Heart left ventricle (tissue), 16 donors: ENCODE measurements around the gene RTL9. TPM values are rescaled to one million over a fixed set of nuclear protein-coding genes. Genes with fewer than 3 reads are reported as not detected.

ENCODE experiments used
- ATAC-seq, 4 donors: fragments of 200-7000 bp; cut with Tn5 transposase; one replicate each; pipeline ENCODE4 v1.9.1; 2020 to 2022; ENCODE audit warnings: moderate library complexity in 4 of 4, mild to moderate bottlenecking in 3 of 4, moderate number of reproducible peaks in 1 of 4
- DNase-seq, 5 donors: peaks; one replicate each; pipeline ENCODE4 v3.0.0-alpha.2; 2020
- H3K27ac ChIP-seq, 12 donors: fragments of 200-600 bp; sonication (generic) in 4 of 12; one replicate each; pipeline versions ENCODE4 v1.5.0 to v1.8.0; 2016 to 2022; ENCODE audit warnings: mild to moderate bottlenecking in 2 of 12
- H3K27me3 ChIP-seq, 9 donors: fragments of 200-600 bp; sonication (generic) in 2 of 9; one replicate each; pipeline versions ENCODE4 v1.5.1 to v1.8.0; 2016 to 2022; ENCODE audit warnings: mild to moderate bottlenecking in 3 of 9
- H3K36me3 ChIP-seq, 9 donors: fragments of 200-600 bp; sonication (generic) in 2 of 9; one replicate each; pipeline versions ENCODE4 v1.5.0 to v1.8.0; 2018 to 2022; ENCODE audit warnings: mild to moderate bottlenecking in 2 of 9
- H3K4me1 ChIP-seq, 12 donors: fragments of 200-600 bp; sonication (generic) in 4 of 12; one replicate each; pipeline versions ENCODE4 v1.5.0 to v1.8.0; 2016 to 2022; ENCODE audit warnings: mild to moderate bottlenecking in 3 of 12
- H3K4me3 ChIP-seq, 12 donors: fragments of 200-600 bp; sonication (generic) in 4 of 12; one replicate each; pipeline versions ENCODE4 v1.5.0 to v1.8.0; 2017 to 2022; ENCODE audit warnings: mild to moderate bottlenecking in 9 of 12, moderate library complexity in 4 of 12
- H3K9me3 ChIP-seq, 12 donors: fragments of 200-600 bp; sonication (generic) in 4 of 12; one replicate each; pipeline versions ENCODE4 v1.5.0 to v1.8.0; 2016 to 2022; ENCODE audit warnings: mild to moderate bottlenecking in 1 of 12
- POLR2A ChIP-seq, 2 donors: fragments of 450-650 bp; IDR thresholded peaks; one replicate each; pipeline ENCODE4 v1.6.1; 2017; ENCODE audit warnings: antibody characterized with exemption in 2 of 2, mild to moderate bottlenecking in 2 of 2, moderate library complexity in 2 of 2
- WGBS, 4 donors: extraction: QIAGEN DNeasy Blood & Tissue Kit in 2 of 4; methylation state at CpG; one replicate each; pipeline versions ENCODE4 v1.1.5 to v1.1.7; 2013 to 2018; 5-methylcytosine and 5-hydroxymethylcytosine counted together
- intact Hi-C, 10 donors: fragments of 100-400 bp; cut with DNase I; formaldehyde crosslinking; loops; one replicate each; pipeline versions ENCODE4 v1.11.1 to v1.14.2; 2022
- polyA plus RNA-seq, 2 donors: library from polyadenylated mRNA; stranded (reverse); fragments of 200-250 nt; gene quantifications; one replicate each; pipeline ENCODE4 v1.2.3, GENCODE V29; 2013
- total RNA-seq, 9 donors: library from RNA; depleted of rRNA in 2 of 9; stranded (reverse); fragments of >200 nt in 2 of 9; fragmentation: NEBNext Ultra II Directional in 3 of 9; extraction: Animal tissue kit (Norgen Biotek cat#: 25700) in 3 of 9; gene quantifications; one replicate each; pipeline versions ENCODE4 v1.1.0 to v1.2.4, GENCODE V29; 2016 to 2023
- TF ChIP-seq, protein P1 (sequence below), 12 donors: fragments of 200-600 bp; sonication (generic) in 4 of 12; IDR thresholded peaks; one replicate each; pipeline versions ENCODE4 v1.5.0 to v1.8.0; 2018 to 2022; ENCODE audit warnings: antibody characterized with exemption in 12 of 12, mild to moderate bottlenecking in 5 of 12
- donor health status: ischemic (EF 13 %, LVEDD 7.1; RV severe dilation, severe dysfunction).
- donor health status: healthy with polysubstance abuse.
- donor health status: DM: no; HTN: yes; CAD: no.
- donor health status: DM: no; HTN: no; CAD: no.
- donor health status: ischemic (EF 25% LVEDD 6.9; RV normal size, moderate dysfunction).
- donor health status: ischemic (EF 25% LVEDD 5.7; RV mildly dilated, moderate dysfunction).
- donor health status: healthy.
- donor health status: DM: yes; HTN: yes; CAD: no.
- donor health status: ischemic (EF 35%, LVEDD 5.7; RV mildly dilated, moderate dysfunction).
- donor health status: nonischemic (EF 11% LVEDD 7.7; RV severe dilation, severe dysfunction).
- donor health status: DM: yes; HTN: yes; CAD: no.
- donor health status: PGD.
- donor health status: ischemic (EF 29% LVEDD 5.4; RV normal size, mild dysfunction).
- donor health status: nonischemic (EF 23%, LVEDD 6.1; RV moderate dilation, normal function).

The RTL9 gene
- total and polyA plus RNA-seq, 11 donors: 0.15 to 2.0 (median 0.65) TPM

GRCh38 chrX:110397904-110398303 lies 39.3 kb downstream of the RTL9 start:
- H3K4me1 ChIP-seq: peaks cover 0 to 3% (median 0%) of the 10 kb centered on the region in 12 donors
- WGBS, 4 donors: 62 to 87% (median 80%) methylated on average over 6 of the region's 6 CpGs
- H3K9me3 ChIP-seq: no peaks in the 10 kb centered on the region
- H3K27ac ChIP-seq: no peak overlapping the region
- H3K4me3 ChIP-seq: no peak overlapping the region
- TF ChIP-seq, protein P1, sequence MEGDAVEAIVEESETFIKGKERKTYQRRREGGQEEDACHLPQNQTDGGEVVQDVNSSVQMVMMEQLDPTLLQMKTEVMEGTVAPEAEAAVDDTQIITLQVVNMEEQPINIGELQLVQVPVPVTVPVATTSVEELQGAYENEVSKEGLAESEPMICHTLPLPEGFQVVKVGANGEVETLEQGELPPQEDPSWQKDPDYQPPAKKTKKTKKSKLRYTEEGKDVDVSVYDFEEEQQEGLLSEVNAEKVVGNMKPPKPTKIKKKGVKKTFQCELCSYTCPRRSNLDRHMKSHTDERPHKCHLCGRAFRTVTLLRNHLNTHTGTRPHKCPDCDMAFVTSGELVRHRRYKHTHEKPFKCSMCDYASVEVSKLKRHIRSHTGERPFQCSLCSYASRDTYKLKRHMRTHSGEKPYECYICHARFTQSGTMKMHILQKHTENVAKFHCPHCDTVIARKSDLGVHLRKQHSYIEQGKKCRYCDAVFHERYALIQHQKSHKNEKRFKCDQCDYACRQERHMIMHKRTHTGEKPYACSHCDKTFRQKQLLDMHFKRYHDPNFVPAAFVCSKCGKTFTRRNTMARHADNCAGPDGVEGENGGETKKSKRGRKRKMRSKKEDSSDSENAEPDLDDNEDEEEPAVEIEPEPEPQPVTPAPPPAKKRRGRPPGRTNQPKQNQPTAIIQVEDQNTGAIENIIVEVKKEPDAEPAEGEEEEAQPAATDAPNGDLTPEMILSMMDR (IDR thresholded peaks at IDR 0.05): no peak
- no peak for TF ChIP-seq POLR2A (IDR thresholded peaks at IDR 0.05)
- ATAC-seq (no peak), DNase-seq (no peak)
- intact Hi-C loops: no loop called here
- H3K27me3 ChIP-seq: peaks cover 0 to 40% (median 0%) of the 10 kb centered on the region in 9 donors
- H3K36me3 ChIP-seq: no peaks in the 10 kb centered on the region

GRCh38 chrX:110399497-110399896 lies 40.8 kb downstream of the RTL9 start:
- WGBS, 4 donors: 77 to 94% (median 84%) methylated on average over 5 of the region's 5 CpGs
- Histone ChIP-seq H3K36me3 (no peaks in the 10 kb centered on the region), H3K27ac (no peak overlapping the region), H3K27me3 (peaks cover 0 to 40% (median 0%) of the 10 kb centered on the region in 9 donors), H3K4me3 (no peak overlapping the region), H3K9me3 (no peaks in the 10 kb centered on the region), H3K4me1 (peaks cover 0 to 3% (median 0%) of the 10 kb centered on the region in 12 donors)
- DNase-seq: no peak
- no peak for ATAC-seq
- TF ChIP-seq, protein P1 (IDR thresholded peaks at IDR 0.05): no peak
- no peak for TF ChIP-seq POLR2A (IDR thresholded peaks at IDR 0.05)
- intact Hi-C loops: no loop called here

DNA sequence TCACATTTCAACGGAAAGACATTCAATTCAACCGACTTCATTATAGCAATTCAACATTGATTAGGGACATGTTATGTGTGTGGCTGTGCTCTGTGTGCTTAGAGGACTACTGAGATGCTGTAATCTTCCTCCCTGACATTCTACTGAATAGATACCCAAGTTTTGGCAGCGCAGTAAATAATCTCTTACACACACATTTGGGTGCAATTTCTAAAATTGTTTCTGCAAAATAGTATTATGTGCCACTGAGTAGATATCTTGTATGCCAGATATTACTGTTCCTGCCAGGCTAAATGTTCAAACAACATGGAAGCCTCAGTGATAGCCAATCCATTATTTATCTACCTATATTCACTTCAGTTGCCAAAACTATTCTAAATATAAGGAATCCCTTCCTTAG lies 41.3 kb downstream of the RTL9 start:
- WGBS, 4 donors: 77 to 95% (median 89%) methylated on average over 3 of the region's 3 CpGs
- ATAC-seq: no peak
- H3K9me3 ChIP-seq: no peaks in the 10 kb centered on the region

GRCh38 chrX:110401135-110401534 lies 42.5 kb downstream of the RTL9 start:
- no peak overlapping the region for H3K4me3 ChIP-seq
- peak in 1 of 4 donors; percentile 10 for ATAC-seq
- DNase-seq: no peak
- no peak overlapping the region for H3K27ac ChIP-seq
- intact Hi-C loops: loop anchor here in 2 of 10 donors (10.0 kb wide), 2 partner anchors 46 to 86 kb away; partner anchors contain the start of genes AMMECR1 (in 1 of the 2) and RTL9 (in 1 of the 2)
- peaks cover 0 to 36% (median 0%) of the 10 kb centered on the region in 9 donors for H3K27me3 ChIP-seq
- 69 to 94% (median 83%) methylated on average over 3 of the region's 3 CpGs for WGBS, 4 donors
- no peaks in the 10 kb centered on the region for H3K9me3 ChIP-seq
- TF ChIP-seq, protein P1 (IDR thresholded peaks at IDR 0.05): no peak
- TF ChIP-seq POLR2A (IDR thresholded peaks at IDR 0.05): no peak
- H3K36me3 ChIP-seq: no peaks in the 10 kb centered on the region
- H3K4me1 ChIP-seq: peaks cover 0 to 3% (median 0%) of the 10 kb centered on the region in 12 donors

More for the DNA sequence above, 41.3 kb downstream of the RTL9 start:
- H3K27me3 ChIP-seq: peaks cover 0 to 40% (median 0%) of the 10 kb centered on the region in 9 donors
- intact Hi-C loops: loop anchor here in 2 of 10 donors (10.0 kb wide), 2 partner anchors 45 to 85 kb away; partner anchors contain the start of genes AMMECR1 (in 1 of the 2) and RTL9 (in 1 of the 2)
- TF ChIP-seq, protein P1 (IDR thresholded peaks at IDR 0.05): no peak
- no peak for TF ChIP-seq POLR2A (IDR thresholded peaks at IDR 0.05)
- no peak overlapping the region for H3K27ac ChIP-seq
- no peaks in the 10 kb centered on the region for H3K36me3 ChIP-seq
- DNase-seq: no peak
- no peak overlapping the region for H3K4me3 ChIP-seq
- peaks cover 0 to 3% (median 0%) of the 10 kb centered on the region in 12 donors for H3K4me1 ChIP-seq
